ENCODE data around the gene RALGDS. TPM values are rescaled to one million over a fixed set of nuclear protein-coding genes. Genes with fewer than 3 reads are reported as not detected.

RALGDS gene
- total and polyA plus RNA-seq, 9 of the 15 experiments (the other 6 are each of a cell fraction or from before 2014, with no cell fraction given): 0.75 to 43.3 (median 27.1) TPM

GRCh38 chr9:133160742-133161546 is 39.9 kb upstream of the RALGDS start (continued):
- TF ChIP-seq XRCC5 (IDR thresholded peaks at IDR 0.05; ENCODE audit: low read depth, low read length) (no peak; the same call in 1 of the 2 replicates), GTF2F1 (IDR thresholded peaks at IDR 0.05; ENCODE audit: low read depth, low read length) (no peak), ZBTB12 (CRISPR knock-in tag; IDR thresholded peaks at IDR 0.05) (no peak), HLTF (IDR thresholded peaks at IDR 0.05) (no peak), DIDO1 (tag; IDR thresholded peaks at IDR 0.05; ENCODE audit: low read depth) (no peak), RBM17 (IDR thresholded peaks at IDR 0.05; ENCODE audit: borderline replicate concordance, low read depth, low read length) (no peak), ZNF263 (CRISPR knock-in tag; IDR thresholded peaks at IDR 0.05; ENCODE audit: borderline replicate concordance) (no peak), POLR2B (IDR thresholded peaks at IDR 0.05; ENCODE audit: low read depth, partially characterized antibody) (no peak), ZSCAN32 (CRISPR knock-in tag; IDR thresholded peaks at IDR 0.05) (no peak), ZFP30 (CRISPR knock-in tag; IDR thresholded peaks at IDR 0.05; ENCODE audit: borderline replicate concordance) (no peak), MCM3 (IDR thresholded peaks at IDR 0.05) (no peak), GTF2A2 (tag; IDR thresholded peaks at IDR 0.05) (no peak), ZNF699 (CRISPR knock-in tag; IDR thresholded peaks at IDR 0.05; ENCODE audit: insufficient replicate concordance) (no peak), ZNF140 (CRISPR knock-in tag; IDR thresholded peaks at IDR 0.05) (no peak), CHAMP1 (IDR thresholded peaks at IDR 0.05) (no peak), KLF6 (CRISPR knock-in tag; IDR thresholded peaks at IDR 0.05; ENCODE audit: borderline replicate concordance) (no peak), FIP1L1 (IDR thresholded peaks at IDR 0.05; ENCODE audit: low read depth, low read length, poor library complexity, severe bottlenecking) (no peak), JUND (IDR thresholded peaks at IDR 0.05; ENCODE audit: borderline replicate concordance, low read depth, low read length) (peak; percentile 20; the same call in 1 of the 2 replicates), JUND (tag; IDR thresholded peaks at IDR 0.05; ENCODE audit: borderline replicate concordance, low read depth, low read length) (no peak), MTA1 (IDR thresholded peaks at IDR 0.05; ENCODE audit: borderline replicate concordance) (no peak), HDGF (IDR thresholded peaks at IDR 0.05) (peak; percentile 19; the same call in 1 of the 2 replicates), RAD21 (CRISPR knock-in tag; conservative IDR thresholded peaks at IDR 0.05 in 1 of 2, IDR thresholded peaks at IDR 0.05 in 1 of 2) (peak; percentile 28 to 40; a peak in 2 of 4 replicates), ZFP1 (CRISPR knock-in tag; IDR thresholded peaks at IDR 0.05) (no peak), IRF2 (CRISPR knock-in tag; IDR thresholded peaks at IDR 0.05) (no peak), NFYB (IDR thresholded peaks at IDR 0.05; ENCODE audit: extremely low read depth, insufficient read length) (no peak), KLF10 (CRISPR knock-in tag; IDR thresholded peaks at IDR 0.05) (no peak)
